ENCODE results near the gene PLEKHA6. TPM values are rescaled to one million over a fixed set of nuclear protein-coding genes. Genes with fewer than 3 reads are reported as not detected.

PLEKHA6 gene
- total RNA-seq, 2 donors from 2014 or later: 14.1 to 19.8 TPM

DNA sequence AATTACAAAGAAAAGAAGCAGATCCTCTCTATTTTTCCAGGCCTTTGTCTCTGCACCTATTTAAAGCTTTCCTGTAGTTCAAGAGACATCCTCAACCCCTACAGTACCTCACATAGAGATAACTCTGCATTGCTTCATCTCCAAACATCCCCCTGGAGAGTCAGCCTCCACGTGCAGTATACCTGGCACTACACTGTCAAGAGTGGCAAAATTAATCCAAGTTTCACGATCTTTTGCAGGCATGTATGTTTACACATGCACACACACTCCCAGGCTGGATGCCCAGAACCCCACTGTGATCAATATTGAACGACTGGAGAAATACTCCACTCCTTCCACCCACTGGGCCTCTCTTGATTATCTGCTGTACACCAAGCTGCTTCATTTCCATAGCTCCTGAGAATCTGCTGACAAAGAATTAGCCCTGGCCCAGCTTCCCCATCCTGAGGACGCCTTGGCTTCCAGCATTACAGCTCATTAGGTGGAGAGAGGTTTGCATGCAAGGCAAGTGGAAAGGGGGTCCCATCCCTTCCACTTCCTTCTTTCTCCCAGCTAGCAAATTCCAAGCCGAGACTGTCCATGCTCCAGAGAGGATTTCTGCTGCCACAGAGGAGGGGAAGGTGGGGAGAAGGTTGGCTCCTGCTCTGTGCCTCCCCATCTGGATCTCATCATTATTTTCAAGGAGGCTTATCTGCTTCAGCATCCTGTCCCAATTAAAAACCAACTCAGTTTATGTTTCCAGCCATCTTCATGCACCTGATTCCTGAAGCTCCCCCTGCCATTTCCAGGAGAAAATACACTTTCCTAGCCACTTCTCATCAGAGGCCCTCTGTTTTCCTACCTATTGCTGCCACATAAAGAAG is 79.4 kb downstream of the PLEKHA6 start:
- DNase-seq (no peak), ATAC-seq (no peak)
- intact Hi-C loops (cut with DNase I): no loop called here

DNA sequence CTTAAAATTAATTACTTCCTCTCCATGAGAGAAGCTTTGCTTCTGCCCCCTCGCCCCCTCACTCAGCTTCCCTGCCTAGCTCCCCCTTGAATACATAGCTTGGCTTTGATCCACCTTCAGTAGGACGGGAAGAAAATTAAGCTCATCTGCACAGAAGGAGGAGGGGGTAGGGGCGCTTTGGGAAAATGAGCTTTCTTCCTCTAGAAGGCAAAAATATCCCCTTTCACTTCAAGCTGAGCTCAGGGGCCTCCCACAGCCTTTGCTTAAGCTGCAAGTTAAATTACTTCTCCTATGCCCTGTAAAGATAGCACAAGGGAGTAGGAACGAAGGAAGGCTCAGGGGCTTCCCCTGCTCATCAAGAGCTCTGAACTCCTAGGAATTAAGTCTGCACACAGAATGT is 80.8 kb downstream of the PLEKHA6 start:
- intact Hi-C loops (cut with DNase I): no loop called here

DNA sequence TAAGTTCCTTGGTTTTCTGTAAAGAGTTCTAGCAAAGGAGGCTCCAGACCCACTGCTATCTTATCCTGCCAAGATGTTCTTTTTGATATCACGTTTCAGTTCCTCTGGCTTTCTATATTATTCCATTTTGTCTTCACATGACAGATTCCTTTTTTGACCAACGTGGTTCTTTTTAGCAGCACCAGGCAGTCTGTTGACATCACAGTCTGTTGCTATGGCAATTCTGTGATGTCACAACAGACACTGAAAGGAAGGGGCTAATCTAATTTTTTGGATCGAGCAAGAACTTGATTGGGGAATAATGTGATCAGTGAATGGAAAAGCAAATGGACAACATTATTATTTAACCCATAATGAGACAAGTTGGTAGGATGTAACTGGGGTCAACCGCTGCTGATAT is 81.5 kb downstream of the PLEKHA6 start:
- intact Hi-C loops (cut with DNase I): no loop called here

More for the DNA sequence above, 80.8 kb downstream of the PLEKHA6 start:
- no peak for DNase-seq
- ATAC-seq: no peak

DNA sequence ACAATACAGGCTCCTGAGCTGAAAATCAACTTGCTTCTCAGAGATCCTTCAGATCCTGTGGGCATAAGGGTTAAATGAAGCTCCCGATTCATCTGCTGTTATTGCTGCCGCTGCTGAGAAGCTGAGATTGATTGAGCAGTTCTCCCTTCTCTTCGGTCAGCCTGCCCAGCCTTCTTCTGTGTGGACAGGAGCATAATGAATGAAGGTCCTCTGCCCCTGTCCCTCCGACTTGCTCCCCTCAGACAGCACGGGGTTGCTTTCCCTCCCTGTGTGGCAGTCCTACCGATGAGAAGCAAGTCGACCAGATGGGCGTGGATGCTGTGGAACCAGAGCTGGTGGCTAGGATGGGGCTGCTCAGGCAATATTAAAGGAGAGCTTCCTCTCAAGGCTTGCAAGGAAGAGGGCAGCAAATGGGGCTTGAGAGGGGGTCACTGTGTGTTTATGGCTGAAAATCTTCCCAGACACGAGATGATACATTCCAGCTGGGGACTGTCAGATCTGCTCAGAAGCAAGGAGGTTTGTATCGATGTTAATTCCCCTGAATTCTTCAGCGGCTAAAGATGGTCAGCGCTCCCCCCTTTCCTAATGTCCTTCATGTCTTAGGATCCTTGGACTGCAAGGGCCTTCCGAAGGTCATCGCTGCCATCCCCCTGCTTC is 82.0 kb downstream of the PLEKHA6 start:
- ATAC-seq: no peak
- DNase-seq: no peak
- intact Hi-C loops (cut with DNase I): no loop called here

More for the DNA sequence above, 81.5 kb downstream of the PLEKHA6 start:
- no peak for ATAC-seq
- no peak for DNase-seq

DNA sequence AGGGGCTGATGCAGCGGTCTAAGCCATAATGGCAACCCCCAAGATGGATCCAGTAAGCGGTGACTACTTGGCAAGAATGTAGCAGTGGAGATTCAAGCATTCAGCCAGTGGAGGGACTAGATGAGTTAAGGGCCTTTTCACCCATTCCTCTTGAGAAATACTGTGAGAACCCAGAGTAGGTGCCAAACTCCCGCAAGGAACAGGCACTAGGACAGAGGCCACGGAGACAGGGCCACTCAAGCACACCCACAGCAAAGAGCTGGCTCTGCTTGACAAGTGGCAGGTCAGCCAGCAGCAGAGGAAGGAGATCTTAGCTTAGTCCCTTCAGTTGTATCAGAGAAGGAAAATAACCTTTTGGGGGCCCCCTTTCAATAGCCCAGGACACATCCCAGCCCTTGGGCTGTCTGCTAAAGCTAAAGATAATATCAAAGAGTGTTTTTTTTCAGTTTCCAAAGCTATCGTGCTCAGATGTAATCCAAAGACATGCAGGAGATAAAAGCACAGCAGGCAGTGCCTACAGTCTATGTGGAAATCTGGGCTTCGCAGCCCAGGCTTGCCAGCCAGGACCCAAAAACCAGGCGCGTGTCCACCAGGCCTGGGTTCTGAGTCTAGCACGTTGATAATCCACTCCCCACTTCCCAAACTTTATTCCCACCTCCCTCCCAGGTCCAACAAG is 83.9 kb downstream of the PLEKHA6 start:
- peak; percentile 49 to 78 for ATAC-seq
- DNase-seq: no peak
- intact Hi-C loops (cut with DNase I): no loop called here

DNA sequence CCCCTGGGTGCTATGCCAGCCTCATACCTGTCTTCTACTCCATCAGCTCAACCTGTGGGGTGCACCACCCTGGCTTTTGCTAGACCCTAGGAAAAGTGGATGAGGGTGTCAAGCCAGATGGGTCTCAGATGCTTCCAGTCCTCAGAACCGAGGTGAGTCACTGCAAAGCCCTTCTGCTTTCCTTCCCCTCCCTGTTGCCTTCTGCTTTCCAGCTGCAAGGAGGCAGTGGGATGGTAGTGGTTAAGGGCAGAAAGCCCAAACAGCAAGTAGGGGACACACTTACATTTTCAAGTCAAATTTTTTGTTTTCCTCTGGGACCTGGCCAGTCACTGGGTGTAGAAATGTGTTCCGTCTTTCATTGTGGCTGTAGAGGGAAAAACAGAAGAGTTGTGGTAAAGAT is 85.3 kb downstream of the PLEKHA6 start:
- peak in 1 of 2 donors; percentile 35 for ATAC-seq
- intact Hi-C loops (cut with DNase I): no loop called here
- DNase-seq: no peak

DNA sequence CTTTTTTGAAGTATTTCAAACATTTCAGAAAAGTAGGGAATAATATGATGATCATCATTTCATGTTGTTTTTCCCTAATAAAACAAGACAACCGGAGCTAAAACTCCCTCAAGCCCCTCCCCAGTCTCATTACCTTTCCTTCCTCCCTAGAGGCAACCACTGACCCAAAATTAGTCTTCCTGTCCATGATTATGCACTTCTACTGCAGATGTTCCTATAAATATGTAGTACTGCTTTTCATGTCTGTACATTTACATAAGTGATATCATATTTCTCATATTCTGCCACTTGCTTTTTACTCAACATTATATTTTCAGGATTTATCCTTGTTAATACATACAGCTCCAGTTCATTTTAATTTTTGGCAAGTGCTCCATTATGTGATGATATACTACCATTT is 87.2 kb downstream of the PLEKHA6 start:
- intact Hi-C loops (cut with DNase I): no loop called here
- no peak for ATAC-seq
- no peak for DNase-seq

DNA sequence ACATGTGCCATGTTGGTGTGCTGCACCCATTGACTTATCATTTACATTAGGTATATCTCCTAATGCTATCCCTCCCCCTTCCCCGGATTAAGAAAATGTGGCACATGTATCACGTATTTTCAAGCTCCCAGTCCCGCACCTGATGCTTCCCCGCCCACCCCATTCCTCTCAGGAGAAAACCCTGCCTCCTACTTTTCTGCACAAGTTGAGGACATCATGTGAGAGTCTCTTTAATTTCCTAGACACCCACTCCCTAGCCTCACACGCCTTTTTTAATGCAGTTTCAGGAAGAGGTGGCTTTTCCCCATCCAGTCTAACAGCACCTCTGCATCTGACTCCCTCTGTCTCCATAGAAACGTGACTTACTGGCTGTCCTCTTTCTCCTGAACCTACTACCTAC is 87.8 kb downstream of the PLEKHA6 start:
- intact Hi-C loops (cut with DNase I): no loop called here
- ATAC-seq (no peak), DNase-seq (no peak)

DNA sequence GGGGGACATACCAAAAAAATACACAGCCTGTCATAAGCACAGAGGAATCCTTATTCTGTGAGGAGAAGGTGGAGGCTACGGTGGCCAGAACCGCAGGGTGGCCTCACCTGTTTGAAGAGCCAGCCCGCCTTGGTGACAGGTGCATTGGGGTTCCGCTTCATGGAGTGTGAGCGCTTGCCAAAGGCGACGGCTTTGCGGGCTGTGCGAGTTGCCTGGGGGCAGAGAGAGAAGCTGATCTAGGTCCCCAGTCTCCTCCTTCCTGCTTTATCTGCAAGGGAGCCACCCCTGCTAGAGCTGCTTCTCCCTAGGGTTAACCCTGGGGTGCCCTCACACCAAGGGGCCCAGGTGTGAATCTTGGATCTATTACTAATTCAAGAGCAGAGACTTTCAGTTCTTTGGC is 91.6 kb downstream of the PLEKHA6 start:
- ATAC-seq: no peak
- intact Hi-C loops (cut with DNase I): no loop called here
- DNase-seq: no peak

DNA sequence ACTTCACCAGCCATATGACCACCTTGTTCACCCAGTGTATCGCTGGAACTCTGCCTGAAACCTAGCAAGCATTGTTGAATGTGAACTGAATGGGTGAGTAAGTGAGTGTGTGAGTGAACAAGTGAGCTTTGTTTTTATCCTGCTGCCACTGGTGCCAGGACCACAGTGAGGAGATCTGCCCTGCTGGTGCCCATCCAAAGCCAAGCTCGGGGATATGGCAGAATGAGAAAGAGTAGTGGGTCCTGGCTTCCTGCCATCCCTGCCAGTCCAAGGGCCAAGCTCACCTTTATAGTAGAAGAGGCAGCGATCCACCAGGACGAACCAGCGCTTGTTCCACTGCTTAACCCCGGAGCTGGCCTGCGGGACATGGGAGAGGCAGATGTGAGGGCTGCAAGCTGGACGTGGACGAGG is 92.5 kb downstream of the PLEKHA6 start:
- no peak for DNase-seq
- ATAC-seq: no peak
- intact Hi-C loops (cut with DNase I): no loop called here

DNA sequence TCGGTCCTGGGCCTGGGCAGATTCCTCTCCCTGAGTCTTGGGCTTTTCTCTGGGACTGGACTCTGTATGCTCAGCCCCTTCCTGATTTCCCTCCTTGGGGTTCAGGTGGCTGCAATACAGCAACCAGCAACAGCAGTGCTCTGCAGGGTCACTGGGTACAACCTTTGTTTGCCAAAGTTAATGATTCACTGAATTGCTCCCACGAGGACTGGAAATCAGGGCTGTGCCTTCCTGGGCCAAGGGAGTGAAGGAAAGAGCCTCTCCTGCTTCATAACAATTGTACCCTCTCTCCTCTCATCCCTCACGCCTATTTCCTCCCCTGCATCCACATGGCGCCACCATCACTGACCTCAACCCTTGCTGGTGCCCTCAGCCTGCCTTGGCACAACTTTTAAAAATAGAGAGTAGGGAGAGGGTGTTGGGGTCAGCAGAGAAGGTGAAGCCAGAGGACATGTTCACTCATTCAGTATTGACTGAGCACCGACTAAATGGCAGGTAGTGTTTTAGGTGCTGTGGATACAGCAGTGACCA is 93.2 kb downstream of the PLEKHA6 start:
- DNase-seq (no peak), ATAC-seq (no peak)
- intact Hi-C loops (cut with DNase I): no loop called here

DNA sequence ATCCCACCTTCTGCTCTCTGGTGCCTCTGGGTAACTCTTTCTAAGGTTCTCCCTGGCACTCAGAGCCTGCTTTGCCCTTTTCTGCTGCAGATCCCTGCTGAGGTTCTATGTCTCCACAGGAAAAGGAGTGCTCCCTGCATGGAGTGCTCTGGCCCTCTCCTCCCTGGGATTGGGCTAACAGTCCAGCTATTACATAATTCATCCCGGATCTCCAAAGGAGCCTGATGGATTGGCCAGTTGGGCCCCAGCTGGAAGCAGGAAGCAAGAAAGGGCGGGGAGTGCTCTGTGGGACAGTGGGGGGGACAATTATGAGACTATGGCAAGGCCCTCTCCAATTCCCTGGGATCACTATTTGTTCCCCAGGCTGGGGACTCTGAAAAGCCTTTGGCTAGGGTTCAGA is 94.1 kb downstream of the PLEKHA6 start:
- intact Hi-C loops (cut with DNase I): no loop called here
- DNase-seq (no peak), ATAC-seq (peak; percentile 25 to 64)

DNA sequence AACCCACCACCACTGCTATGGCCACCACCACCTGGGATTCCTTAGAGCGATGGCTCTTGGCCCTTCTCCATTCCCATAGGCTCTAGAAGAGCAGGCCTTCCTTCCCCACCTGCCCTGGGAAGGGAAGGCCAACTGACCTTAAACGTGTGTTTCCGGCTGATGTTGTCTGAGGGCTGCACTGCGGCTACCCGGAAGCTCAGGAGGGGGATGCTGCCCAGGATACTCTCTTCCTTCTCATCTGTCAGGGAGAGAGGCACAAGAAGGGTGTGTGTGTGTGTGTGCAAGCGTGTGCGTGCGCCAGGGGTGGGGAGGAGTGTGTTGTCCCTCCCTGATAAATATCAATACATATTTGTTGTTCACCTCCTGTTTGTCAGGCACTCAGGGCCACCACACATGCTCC is 94.9 kb downstream of the PLEKHA6 start:
- ATAC-seq: no peak
- intact Hi-C loops (cut with DNase I): no loop called here
- DNase-seq: no peak

DNA sequence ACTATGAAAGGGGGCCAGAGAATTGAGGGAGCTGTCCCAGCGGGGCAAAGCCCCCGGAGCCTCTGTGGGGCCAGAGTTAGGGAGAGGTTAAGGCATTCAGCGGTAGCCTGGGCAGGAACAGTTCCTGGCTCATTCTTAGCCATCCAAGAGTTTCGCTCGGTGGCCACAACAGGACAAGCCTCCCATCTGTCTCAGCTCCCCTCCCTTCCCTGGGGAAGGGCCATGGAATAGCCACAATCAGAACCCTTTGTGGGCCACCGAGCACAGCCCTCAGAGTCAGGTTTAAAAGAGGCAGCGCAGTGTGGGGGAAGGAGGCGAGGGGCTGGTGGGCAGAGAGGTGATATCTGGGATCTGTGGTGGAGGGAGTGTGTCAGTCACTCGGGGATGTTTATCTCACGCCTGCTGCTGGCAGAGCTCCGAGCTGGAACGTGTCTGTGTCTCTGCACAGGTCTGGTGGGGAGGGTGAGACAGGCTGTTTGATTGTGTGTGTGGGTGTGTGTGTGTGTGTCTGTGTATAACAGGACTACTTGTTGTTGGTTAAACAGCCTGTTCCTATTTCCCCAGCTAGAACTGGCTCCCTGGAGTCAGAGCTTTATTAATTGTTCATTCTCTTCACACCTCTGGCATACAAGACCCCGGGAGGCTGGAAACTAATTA is 96.3 kb downstream of the PLEKHA6 start:
- intact Hi-C loops (cut with DNase I): no loop called here
- ATAC-seq (peak; percentile 51 to 58), DNase-seq (no peak)

DNA sequence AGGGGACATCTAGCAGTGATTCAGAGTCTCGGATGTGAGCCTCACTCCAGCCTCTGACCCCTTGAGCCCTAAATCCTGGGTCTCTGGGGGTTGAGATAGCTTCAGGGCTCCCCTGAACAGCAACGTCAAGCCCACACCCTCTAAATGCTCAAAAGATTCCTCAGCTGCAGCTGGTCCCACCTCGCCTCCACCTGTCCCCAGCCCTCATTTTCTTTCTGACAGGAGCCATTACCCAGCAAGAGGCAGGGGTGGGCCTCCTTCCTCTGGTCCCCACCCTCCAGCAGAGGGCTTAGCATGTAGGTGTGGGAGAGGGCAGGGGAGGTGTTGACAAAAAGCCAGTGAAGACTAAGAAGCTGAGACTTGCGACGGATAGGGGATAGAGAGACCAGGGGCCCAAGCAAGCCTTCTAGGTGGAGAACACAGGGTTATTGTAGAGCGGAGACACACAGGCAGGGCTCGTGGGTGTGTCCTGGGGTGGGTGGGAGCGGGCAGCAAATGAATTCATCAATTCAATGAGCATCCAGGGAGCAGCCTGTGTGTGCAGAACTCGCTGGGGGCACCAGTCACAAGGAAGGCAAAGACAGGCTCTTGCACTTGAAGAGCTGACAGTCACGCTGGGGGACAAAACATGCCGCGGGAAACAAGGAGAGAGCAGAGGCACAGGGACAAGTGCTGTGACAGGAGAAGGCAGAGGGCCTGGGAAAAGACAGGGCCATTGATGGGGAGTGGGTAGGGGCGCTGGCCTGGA is 97.0 kb downstream of the PLEKHA6 start:
- DNase-seq (no peak), ATAC-seq (no peak)
- intact Hi-C loops (cut with DNase I): no loop called here

DNA sequence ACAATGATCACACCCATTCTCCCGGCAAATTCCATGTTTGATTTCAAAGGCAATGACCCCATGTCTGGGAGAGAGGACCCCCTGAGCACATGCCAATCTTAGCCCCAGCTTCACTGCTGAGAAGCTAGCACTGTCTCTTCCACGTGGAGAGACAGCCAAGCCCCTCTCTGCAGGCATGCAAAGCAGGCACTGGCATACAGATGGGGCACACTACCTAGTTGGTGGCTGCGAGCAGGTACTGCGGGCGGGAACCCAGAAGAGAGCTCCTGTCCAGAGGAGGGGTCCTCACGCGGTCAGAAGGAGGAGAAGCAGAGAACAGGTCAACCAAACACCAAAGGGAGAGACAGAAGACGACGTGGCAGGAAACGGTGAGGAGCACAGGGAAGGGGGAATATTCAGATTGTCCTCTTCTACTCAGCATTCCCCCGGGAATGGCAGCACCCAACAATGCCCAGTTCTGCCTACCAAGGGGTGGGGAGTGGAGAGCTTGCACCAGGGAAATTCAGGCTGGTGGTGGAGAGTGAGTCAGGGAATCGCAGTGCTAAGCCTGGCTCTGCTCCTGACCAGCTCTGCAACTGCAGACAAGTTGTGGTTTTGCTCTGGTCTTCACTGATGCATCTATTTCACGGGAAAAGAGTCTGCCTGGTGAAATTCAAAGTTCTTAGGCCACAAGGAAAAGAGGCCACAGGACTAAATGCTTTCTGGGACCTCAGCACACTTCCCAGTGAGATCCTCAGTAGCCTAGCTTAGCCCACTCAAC is 97.8 kb downstream of the PLEKHA6 start:
- intact Hi-C loops (cut with DNase I): no loop called here
- DNase-seq (no peak), ATAC-seq (no peak)

DNA sequence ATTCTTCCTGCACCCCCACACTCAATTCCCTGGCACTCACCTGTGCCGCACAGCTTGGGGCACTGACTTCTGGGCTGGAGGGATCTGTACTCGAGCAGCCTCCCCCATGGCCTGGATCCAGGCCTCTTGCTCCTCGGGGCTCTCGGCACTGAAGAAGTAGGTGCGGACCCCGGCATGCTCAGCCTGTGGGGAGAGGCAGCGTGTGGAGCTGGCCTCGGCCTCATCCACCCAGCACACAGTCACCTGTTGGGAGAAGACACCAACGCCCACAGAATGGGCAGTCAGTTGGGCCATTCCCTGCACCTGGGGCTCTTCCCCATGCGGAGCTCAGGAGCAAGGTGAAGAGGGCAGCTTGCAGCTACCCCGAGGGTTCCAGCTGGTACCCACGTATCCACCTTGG is 98.5 kb downstream of the PLEKHA6 start:
- no peak for ATAC-seq
- no peak for DNase-seq
- intact Hi-C loops (cut with DNase I): no loop called here

DNA sequence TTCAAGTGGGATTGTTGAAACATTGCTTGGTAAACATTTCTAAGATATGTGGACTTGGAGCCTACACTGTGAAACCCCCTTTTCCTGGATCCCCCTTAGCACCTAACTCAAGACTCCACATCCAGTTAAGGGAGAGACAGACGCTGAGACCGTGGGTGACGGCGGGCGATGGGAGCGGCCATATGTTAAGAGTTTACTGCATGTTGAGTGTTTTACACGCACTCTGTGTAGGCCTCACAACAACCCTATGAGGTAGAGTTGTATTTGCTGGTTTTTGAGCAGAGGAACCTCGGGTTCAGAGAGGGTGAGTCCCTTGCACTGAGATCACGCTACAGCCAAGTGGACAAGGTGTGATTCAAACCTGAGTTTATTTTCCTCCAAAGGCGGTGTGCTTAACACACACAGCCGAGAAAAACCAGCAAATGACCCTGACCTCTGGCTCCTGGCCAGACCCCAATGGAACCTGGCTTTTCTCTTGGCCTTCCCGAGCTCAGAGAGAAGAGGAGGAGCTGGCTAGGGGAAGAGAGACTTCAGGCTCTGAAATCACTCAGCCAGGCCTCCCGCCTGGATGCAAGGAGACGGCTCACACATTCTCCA is 99.0 kb downstream of the PLEKHA6 start:
- intact Hi-C loops (cut with DNase I): no loop called here
- no peak for ATAC-seq
- no peak for DNase-seq

Data from left cardiac atrium (tissue), 4 donors.